GM19372 (cell line): Measurements from ENCODE around the gene DPH1.
"Not testable (repeated sequence)": the region's sequence is repeated elsewhere in the genome, so short reads cannot be mapped to it uniquely, and the experiment has no call there.

Source experiments
- ATAC-seq: cut with Tn5 transposase; IDR thresholded peaks from one replicate; pipeline ENCODE4 v1.9.1; 2021; ENCODE audit warnings: mild to moderate bottlenecking, low read depth, moderate library complexity; ENCODE audit not compliant: unreplicated experiment

Gene DPH1

DNA sequence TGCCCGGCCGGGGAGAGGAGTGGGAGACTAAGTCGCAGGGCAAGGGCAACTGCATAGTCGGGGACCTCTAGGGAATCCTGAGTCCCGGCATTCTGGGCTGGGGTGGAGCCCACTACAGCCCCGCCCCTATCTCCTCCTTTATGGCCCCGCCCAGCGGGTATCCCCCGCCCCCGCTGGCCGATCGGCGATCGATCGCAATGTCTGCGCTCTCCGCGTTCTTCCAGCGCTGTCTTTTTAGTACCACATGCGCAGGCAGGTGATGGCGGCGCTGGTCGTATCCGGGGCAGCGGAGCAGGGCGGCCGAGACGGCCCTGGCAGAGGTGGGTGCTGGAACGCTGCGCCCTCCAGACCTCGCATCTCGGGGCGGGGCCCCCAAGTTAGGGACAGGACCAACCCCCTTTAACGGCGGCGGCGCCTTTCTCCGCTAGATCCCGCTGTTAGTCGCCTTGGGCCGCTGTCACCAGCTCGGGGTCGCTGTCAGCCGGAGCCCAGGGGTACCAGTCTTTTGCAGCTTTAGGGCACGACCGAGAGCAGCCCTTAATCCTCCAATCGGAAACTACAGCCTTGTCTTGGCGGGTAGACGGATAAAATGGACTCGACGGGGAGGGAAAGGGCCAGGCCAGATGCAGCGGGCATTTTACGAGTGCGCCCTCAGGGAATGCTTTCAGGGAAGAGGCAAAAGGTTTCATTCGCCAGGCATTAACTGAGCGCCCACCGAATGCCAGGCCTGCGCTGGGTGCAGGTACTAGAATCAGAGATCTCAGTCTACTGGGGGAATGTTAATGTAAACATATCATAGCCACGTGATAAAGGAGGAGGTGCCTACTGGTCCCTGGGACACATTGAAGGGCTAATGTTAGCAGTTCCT is at the start of gene DPH1:
Gene DPH1, plus strand, starts transcription at position 243 of the 868 bp plus-strand sequence. Its CDS starts 17 bp downstream, at position 260.
- peak; percentile 68 for ATAC-seq

DNA sequence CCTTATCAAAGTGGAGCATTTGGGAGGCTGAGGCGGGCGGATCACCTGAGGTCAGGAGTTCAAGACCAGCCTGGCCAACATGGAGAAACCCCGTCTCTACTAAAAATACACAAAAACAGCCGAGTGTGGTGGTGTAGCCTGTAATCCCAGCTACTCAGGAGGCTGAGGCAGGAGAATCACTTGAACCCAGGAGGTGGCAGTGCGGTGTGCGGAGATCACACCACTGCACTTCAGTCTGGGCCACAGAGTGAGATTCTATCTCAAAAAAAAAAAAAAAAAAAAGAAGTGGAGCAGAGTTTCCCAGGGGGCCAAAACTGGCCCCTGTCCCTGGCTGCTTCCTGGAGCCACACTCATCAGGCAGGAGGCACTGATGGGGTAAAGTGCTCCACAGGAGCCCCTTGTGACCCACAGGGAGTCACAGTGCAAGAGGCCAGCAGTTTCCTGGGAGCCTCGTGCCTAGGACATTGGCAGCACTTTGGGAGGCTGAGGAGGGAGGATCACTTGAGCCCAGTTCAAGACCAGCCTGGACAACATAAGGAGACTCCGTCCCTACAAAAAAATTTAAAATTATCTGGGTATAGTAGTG is 49.2 kb upstream of the DPH1 start:
- ATAC-seq: no peak

DNA sequence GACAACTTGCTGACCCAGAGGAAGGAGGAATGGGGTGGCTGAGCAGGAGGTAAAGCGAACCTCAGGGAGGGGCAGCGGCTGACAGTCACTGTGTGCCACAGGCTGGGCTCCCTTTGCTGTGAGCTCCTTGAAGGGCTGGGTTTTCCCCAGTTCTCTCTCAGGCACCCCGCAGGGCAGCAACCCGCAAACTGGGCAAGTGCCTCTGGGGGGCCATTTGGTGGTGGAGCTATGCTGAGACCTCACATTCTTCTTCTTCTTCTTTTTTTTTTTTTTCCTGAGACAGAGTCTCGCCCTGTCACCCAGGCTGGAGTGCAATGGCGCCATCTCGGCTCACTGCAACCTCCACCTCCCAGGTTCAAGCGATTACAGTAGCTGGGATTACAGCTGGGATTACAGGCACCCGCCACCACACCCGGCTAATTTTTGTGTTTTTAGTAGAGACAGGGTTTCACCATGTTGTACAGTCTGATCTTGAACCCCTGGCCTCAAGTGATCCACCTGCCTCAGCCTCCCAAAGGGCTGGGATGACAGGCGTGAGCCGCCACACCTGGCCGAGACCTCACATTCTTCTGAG is 47.1 kb upstream of the DPH1 start:
- not testable (repeated sequence) for ATAC-seq

DNA sequence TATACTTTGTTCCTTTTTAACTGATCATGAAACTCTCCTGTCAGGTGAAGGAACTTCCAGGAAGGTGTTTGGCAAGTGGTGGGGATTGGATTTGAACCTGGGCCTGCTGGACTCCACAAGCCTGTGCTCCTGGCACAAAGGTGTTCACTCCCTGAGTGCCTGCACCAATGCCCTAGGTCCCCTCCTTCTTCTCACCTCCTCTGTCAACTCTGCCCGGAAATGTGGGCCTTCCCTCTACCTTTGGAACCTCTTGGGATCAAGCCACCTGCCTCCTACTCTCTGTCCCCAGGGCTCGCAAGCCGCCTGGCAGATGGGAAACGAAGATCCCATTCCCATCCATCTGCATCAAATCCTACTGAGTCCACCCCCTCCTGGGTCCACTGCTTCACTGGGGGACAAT is 44.9 kb upstream of the DPH1 start:
- ATAC-seq: no peak

DNA sequence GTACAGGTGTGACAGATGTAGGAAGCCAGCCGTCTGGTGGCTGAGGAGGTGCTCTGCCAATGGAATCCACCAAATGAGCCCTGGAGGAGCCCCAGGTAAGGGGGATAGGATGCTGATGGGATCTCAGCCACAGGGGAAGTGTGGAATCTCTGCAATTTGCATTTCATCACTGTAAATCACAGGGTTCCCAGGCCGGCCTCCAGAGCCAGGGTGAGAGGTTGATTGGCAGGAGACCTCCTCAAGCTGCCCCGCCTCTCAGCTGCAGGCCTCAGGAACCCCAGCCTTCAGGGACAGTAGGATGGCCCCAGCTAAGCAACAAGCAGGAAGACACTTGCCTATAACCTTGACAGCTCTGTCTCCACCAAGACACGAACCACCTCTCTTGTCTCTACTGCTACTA is 44.3 kb upstream of the DPH1 start:
- ATAC-seq: no peak

DNA sequence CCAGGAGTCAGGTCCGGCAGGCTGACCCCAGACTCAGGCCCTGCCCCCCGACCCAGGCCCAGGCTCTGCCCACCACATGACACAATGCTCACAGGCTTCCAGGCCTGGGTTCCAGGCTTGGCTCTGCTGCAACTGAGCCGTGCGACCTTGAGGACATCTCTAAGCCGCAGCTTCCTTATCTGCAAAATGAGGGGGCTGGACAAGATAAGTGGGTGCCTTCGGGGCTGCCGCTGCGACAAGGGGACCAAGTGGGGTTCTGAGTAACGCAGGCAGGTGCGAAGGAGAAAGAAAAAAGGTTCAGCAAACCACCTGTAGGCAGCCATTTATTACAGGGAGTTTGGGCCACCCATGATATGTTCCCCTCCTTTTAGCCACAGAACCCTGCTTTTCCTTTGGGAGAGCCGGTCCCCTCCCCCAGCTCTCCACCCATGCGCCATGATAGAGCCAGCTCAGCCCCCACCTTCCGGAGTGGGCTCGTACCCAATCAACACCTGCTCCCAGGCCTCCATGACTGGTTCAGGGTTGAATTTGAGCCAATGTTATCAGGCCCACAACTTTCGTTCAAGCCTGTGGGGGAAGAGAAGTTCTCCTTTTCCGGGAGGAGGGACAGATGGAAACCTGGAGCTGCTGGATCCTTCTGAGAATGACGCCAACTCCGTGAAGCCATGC is 43.0 kb upstream of the DPH1 start:
- no peak for ATAC-seq

DNA sequence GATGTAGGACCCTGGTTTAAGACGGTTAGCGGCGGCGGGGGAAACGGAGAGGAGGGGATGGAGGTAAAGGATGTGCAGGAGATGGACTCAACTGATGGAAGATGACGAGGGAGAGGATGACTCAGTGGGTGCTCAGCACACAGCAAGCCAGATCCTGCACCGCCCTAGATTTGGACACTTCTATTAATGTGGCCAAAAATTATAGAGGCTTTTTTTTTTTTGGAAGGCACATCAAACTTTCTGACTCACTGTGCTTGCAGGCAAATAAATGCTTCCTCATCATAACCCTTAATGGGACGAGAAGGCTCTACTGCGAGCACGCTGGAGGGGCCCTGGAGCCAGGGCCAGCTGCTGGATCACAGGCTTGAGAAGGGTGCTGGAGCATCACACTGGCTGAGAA is 40.8 kb upstream of the DPH1 start:
- ATAC-seq: no peak

DNA sequence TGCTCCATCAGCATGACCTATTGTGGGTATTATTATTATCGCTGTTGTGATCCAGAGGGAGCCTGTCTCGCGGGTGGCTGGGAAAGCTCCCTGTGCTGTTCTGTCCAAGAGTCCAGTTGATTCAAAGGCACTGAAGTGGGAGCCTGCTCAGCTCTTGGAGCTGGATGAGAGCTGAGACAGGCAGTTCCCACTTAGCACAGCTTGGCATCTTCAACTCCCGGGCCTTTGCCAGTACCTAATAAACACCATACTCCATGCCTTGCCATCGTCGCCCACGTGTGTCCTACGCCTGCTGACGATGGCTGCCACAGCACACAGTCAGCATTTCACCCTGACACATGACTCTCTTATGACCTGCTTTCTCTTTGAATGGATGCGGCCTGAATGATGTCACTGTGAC is 37.4 kb upstream of the DPH1 start:
- ATAC-seq: no peak

DNA sequence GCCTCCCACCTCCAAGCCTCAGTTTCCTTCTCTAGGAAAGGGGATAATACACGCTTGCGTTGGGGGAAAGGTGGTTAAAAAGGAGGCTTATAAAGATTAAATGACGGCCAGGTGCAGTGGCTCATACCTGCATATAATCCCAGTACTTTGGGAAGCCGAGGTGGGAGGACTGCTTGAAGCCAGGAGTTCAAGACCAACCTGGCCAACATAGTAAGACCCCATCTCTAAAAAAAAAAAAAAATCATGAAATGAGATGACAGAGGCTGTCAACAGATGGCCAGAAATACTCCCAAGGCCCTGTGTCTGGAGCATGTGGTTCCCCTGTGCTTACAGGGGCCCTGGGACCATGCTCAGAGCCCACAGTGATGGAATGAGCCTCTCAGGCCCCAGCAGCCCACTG is 35.2 kb upstream of the DPH1 start:
- no peak for ATAC-seq

DNA sequence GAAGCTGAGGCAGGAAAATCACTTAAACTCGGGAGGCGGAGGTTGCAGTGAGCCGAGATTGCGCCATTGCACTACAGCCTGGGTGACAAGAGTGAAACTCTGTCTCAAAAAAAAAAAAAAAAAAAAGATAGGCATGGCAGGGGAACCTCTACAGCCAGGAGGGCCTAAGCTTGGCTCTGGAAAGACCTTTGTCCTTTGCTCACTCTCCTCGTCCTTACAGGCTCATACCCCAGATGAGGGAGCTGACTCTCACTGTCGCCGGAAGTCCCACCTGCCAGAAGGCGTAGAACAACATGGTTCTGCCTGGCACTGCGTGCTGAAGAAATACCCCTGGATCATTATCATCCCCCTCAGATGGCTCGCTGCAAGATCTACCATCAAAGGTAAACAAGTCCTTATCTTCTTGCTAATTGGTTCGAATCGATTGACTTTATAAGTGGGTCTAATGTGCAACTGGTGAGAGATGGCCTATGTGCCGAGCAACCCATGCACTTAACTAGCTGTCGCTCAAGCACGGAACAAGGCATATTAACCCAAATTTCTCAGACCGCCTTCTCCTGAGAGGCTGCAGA is 34.5 kb upstream of the DPH1 start:
- no peak for ATAC-seq

DNA sequence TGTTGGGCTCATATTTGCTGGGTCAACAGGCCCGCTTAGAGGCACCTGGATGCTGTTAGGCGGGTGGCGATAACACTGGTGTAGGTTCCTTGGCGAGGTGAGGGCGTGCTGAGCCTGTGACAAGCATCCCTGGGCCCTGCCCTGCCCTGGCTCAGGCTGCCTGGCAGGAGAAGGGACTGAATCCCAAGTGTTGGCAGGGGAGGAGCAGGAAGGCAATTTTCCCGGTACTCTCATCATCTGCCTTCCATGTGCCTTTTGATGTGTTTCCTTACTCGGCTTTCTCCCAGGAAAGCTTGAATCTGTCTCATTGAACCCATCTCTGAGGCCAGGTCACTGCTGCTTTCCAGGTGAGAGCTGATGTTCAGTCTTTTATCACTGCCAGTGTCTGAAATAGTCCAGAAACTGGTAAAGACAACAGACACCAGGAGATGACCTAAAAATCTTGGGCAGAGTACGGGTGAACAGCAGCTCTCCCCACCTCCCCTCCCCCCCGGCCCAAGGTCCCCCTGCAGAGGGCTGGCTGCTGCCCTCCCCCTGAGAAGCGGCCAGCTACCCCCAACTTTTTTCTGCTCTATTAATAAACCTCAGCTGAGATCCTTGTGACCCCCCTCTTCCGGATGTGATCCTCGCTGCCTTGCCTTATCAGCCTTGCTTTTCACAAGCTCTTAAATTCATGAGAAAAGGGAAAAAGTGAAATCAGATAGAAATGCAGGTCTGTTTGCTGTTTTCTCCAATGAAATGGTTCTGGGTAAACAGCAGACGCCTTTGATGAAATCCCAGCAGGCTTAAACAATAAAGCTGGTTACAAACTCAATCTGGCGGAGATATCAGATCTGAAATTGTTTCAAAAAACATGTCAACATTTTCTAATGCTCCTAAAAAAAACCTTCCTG is 33.8 kb upstream of the DPH1 start:
- no peak for ATAC-seq

DNA sequence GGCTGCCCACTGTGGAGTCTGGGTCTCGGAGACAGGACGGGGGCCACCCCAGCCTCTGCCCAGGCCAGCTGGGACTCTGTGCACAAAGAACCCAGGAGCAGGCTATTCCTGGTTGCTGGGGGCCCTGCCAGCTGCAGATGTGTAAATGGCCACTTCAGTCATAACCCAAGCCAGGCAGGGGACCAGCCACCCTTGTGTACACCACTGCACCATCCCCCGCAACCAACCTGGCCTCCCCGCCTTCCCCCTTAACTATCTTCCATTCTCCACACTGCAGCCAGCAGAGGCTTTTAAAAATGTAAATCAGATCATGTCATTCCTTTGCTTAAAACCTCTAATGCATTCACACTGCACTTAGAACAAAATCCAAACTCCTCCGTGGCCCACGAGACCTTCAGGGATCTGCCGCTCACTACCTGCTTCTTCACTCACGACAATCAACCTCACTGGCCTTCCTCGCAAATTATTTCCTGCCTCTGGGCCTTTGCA is 33.1 kb upstream of the DPH1 start:
- ATAC-seq: no peak

DNA sequence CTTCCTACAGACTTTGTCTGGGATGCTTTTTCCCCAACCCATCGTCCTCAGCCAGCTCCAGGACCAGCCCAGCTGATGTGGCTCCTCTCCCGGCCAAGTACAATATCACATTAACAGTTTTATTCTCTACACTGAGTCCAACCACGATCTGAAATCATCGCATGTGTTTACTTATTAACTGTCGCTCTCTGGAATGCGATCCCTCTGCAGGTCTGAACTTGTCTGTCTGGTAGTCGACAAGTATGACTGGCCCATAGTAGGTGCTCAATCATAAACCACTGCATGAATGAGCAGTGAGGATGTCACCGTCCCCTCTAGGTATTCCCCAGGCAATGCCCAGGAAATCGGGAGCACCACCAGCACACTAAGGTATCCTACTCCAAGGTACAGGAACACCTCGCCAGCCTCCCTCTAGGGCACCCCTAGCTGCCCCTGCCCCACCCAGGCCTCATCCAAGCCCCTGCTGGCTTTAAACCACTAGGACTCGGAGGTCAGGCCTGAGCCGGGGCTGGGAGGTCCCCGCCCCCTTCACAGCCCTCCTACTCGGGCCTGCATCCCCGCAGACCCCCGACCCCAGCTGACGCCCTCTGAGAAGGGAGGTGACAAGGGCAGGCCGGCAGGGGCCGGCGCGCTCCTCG is 32.5 kb upstream of the DPH1 start:
- ATAC-seq: no peak

DNA sequence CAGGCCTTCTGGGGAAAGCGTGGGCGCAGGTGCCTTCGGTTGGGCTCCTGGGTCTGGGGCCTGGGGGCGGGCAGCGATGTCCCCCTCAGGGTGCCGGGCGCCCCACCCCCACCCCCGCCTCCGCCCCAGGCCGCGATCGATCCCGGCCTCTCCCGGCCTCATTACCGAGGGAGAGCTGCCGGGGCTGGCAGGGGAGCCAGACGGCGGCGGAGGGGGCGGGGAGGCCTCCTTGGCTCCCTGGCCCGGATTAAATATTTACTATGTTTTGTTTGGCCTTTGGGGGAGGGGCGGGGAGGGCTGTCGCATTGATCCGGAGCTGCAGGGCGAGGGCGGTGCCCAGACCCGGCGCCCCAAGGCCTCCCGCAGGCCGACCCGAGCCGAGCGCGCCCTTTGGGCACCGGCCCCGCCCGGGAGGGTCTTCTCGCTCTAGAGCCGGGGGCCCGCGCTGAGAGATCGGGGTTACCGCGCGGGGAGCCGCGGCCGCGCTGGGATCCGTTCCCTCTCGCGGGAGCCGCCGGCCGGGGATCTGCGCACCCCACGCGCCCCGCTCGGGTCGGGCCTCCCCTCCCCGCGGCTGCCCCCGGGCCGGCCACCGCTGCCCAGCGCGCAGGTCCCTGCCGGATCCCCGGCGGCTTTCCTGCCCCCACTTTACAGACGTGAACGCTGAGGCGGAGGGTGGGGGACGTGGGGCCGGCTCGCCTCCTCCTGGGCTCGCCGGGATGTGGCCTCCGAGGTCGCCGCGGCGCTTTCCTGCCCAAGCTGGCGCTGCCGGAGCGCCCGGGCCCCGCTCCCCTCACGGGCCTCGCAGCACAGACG is 31.8 kb upstream of the DPH1 start:
- no peak for ATAC-seq

DNA sequence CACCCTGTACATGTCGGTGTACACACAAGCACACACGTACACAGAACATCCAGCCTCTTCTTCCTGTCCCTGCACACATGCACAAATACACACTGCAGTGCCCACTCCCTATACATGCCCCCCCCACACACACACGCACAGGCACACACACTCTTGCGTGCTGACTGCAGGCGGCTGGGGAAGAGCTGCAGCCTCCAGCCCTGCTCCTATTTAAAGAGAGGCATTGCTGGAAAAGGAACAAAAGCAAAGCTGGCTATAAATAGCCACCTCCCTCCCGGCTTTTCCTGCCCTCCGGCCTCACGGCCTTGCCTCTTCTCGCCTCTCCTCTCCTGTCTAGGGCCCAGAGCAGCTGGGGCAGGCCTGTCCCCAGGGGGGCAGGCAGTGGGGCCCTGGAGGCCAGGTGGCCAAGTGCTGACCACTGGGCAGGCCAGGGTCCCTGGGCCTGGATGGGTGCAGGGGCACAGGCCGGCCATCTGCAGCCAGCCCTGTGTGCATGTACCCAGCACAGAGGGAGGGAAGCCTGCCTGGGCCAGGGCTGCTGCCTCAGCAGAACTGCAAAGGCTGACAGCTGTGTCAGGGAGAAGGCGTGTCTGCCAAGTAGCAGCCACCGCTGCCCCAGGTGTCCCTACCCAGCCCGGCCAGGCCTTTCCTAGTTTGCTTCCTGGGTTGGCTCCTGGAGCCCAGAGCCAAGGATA is 30.2 kb upstream of the DPH1 start:
- ATAC-seq: no peak

DNA sequence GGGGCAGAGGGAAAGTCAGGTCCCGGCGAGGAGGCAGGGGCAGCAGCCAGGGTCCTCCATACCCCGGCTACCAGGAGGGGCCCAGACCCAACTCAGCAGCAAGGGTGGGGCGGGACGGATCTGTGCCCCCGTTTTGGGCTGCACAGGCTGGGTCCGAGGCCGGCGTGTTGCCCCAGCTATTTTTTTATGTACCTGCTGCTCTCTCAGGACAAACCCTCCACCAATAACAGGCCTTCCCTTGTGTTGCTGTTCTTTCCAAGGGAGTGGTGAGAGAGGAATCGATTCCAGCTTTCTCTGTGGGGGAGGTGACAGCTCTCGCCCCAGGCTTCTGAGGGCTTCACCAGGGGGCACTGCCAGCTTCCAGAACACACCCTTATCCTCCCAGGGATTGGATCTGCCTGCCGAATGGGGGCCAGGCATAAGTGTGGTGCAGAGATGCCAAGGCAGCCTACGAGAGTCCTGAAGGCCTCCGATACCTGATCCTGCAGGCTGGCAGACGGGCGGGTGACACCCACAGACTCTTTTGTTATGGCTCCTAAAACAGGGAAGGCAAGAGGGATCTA is 27.1 kb upstream of the DPH1 start:
- ATAC-seq: no peak

DNA sequence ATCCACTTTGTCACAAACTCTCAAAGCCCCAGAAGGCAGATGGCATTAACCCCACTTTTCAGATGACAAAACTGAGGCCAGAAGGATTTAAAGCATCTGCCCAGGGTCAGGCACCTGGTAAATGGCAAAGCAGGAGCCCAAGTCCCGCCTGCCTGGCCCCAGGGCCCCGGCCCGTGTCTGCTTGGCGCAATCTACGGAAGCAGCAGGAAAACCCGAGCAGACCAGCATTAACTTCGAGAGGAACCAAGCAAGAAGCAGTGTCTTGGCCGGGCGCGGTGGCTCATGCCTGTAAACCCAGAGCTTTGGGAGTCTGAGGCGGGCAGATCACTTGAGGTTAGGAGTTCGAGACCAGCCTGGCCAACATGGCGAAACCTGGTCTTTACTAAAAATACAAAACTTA is 26.4 kb upstream of the DPH1 start:
- no peak for ATAC-seq
